Activated B cell treated with CpG ODN at 0.5 μM for 24 hours (primary cell): ENCODE results near the gene CD160. TPM values are rescaled to one million over a fixed set of nuclear protein-coding genes. Genes with fewer than 3 reads are reported as not detected.
"Not testable (repeated sequence)": the region's sequence is repeated elsewhere in the genome, so short reads cannot be mapped to it uniquely, and the experiment has no call there.

ENCODE experiments used
- ATAC-seq: fragments of 200-7000 bp; cut with Tn5 transposase; one replicate; pipeline ENCODE4 v1.10.0; 2021; ENCODE audit warnings: low read depth, mild to moderate bottlenecking, moderate library complexity
- CTCF ChIA-PET: fragments of 350-600 bp; sonication (Branson Sonifier 250); formaldehyde crosslinking; loops from one replicate; lab custom pipeline; 2021; ENCODE audit warnings: antibody characterized with exemption; lab: Charles Lee
- POLR2A ChIA-PET: fragments of 350-600 bp; sonication (Branson Sonifier 250); formaldehyde crosslinking; loops from one replicate; lab custom pipeline; 2021; ENCODE audit warnings: antibody characterized with exemption; lab: Charles Lee
- DNase-seq: peaks from one replicate; pipeline ENCODE4 v3.0.0; 2022
- H3K27ac Mint-ChIP-seq: one replicate; pipeline ENCODE4 v1.8.0; 2020; ENCODE audit warnings: mixed read lengths
- H3K27me3 Mint-ChIP-seq: one replicate; pipeline ENCODE4 v1.8.0; 2021; ENCODE audit warnings: mixed read lengths
- H3K36me3 Mint-ChIP-seq: one replicate; pipeline ENCODE4 v1.8.0; 2021; ENCODE audit warnings: low read depth, mixed read lengths
- H3K4me1 Mint-ChIP-seq: one replicate; pipeline ENCODE4 v1.8.0; 2021; ENCODE audit warnings: mixed read lengths
- H3K4me3 Mint-ChIP-seq: one replicate; pipeline ENCODE4 v1.8.0; 2020; ENCODE audit warnings: mild to moderate bottlenecking, mixed read lengths
- H3K9me3 Mint-ChIP-seq: one replicate; pipeline ENCODE4 v1.8.0; 2020; ENCODE audit warnings: mixed read lengths
- intact Hi-C: fragments of 100-400 bp; cut with micrococcal nuclease; formaldehyde crosslinking; loops from one replicate; pipeline ENCODE4 v1.15.1; 2024
- total RNA-seq: library from RNA; stranded (reverse); gene quantifications from 2 replicates; pipeline ENCODE4 v1.2.3, GENCODE V29; 2022
- TF ChIP-seq, protein P1 (sequence below): fragments of 200-600 bp; IDR thresholded peaks from one replicate; pipeline ENCODE4 v1.8.0; 2022; ENCODE audit warnings: antibody characterized with exemption, mild to moderate bottlenecking

The CD160 gene, protein sequence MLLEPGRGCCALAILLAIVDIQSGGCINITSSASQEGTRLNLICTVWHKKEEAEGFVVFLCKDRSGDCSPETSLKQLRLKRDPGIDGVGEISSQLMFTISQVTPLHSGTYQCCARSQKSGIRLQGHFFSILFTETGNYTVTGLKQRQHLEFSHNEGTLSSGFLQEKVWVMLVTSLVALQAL
- total RNA-seq: not detected in 2 replicates

GRCh38 chr1:145719230-145720079 is at the start of gene CD160:
TSS of gene CD160 (plus strand) at chr1:145719499. CDS start at chr1:145728328, 8,829 bp downstream.
- no peaks in the 10 kb centered on the region for H3K9me3 Mint-ChIP-seq
- TF ChIP-seq, protein P1, sequence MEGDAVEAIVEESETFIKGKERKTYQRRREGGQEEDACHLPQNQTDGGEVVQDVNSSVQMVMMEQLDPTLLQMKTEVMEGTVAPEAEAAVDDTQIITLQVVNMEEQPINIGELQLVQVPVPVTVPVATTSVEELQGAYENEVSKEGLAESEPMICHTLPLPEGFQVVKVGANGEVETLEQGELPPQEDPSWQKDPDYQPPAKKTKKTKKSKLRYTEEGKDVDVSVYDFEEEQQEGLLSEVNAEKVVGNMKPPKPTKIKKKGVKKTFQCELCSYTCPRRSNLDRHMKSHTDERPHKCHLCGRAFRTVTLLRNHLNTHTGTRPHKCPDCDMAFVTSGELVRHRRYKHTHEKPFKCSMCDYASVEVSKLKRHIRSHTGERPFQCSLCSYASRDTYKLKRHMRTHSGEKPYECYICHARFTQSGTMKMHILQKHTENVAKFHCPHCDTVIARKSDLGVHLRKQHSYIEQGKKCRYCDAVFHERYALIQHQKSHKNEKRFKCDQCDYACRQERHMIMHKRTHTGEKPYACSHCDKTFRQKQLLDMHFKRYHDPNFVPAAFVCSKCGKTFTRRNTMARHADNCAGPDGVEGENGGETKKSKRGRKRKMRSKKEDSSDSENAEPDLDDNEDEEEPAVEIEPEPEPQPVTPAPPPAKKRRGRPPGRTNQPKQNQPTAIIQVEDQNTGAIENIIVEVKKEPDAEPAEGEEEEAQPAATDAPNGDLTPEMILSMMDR: no peak
- ATAC-seq (no peak), DNase-seq (no peak)
- peaks cover 18% of the 10 kb centered on the region for H3K27me3 Mint-ChIP-seq
- CTCF ChIA-PET: interaction anchor here (1.6 to 1.8 kb wide), 2 partner anchors 11 to 17 kb away, joined by 4 to 5 read pairs; no protein-coding TSS in a partner anchor
- no peak within 1 kb of the TSS for H3K27ac Mint-ChIP-seq
- intact Hi-C loops: loop anchor here (10.0 kb wide), 1 partner anchor 125 kb away; no protein-coding TSS in a partner anchor
- no peak within 1 kb of the TSS for H3K4me3 Mint-ChIP-seq
- peaks cover 12% of the 10 kb centered on the region for H3K4me1 Mint-ChIP-seq
- POLR2A ChIA-PET: no interaction called here
- no peaks in the 10 kb centered on the region for H3K36me3 Mint-ChIP-seq

DNA sequence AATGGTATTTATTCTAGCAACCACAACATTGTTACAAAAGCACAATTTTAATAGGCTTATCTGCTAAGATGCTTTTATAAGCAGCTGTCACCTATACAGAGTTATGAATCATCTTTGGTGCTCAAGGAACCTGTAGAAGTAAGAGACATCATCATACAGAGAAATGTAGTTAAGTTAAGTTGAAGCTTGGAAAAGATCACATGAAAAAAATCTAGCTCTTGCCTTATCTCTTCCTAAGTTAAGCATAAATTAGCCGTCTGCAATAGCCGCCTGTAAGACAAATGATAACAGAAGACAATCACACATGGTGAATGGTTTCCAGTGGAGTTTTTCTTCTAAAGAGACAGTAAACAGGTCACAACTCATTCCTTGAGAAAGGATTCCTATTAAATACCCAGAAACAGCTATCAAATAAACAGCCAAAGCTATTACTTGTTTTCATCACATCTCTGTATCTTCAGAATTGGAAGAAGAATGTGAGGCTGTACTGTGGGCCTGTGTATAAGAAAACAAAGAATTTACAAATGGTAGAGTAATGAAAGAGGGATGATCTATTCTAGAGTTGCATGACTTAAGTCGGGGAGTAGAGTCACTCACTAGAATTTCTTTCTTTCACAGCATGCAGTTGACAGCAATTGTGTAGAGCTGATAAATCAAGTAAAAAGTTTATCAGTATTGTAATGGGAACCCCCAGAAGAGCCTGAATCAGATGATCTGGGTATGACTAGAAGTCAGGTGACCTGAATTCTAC is 48.1 kb upstream of the CD160 start:
- H3K36me3 Mint-ChIP-seq: peaks cover 16% of the 10 kb centered on the region
- CTCF ChIA-PET, H3K27me3 Mint-ChIP-seq, DNase-seq, H3K27ac Mint-ChIP-seq, H3K9me3 Mint-ChIP-seq, intact Hi-C loops, POLR2A ChIA-PET, H3K4me3 Mint-ChIP-seq, ATAC-seq: not testable (repeated sequence)
- peaks cover 21% of the 10 kb centered on the region for H3K4me1 Mint-ChIP-seq

DNA sequence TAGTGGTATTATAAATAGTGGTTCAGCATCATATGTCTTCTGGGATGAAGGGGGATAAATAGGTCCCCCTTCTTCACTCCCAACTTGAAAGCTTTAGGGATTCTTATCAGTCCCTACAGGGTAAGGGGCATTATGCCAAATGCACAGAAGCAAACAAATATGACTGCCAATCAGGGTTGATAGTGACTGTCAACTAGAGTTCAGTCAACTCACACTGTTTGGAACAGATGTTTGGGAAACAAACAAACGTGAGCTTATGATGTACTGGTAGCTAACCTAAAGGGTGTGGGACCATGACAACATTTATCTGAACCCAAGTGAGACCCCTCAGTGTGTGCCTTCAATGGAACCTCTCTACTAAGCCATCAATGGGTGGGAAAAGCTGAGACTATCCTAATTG is 46.1 kb upstream of the CD160 start:
- POLR2A ChIA-PET, H3K27ac Mint-ChIP-seq, ATAC-seq, DNase-seq, intact Hi-C loops, CTCF ChIA-PET, H3K36me3 Mint-ChIP-seq, H3K27me3 Mint-ChIP-seq, H3K9me3 Mint-ChIP-seq, H3K4me3 Mint-ChIP-seq: not testable (repeated sequence)
- peaks cover 19% of the 10 kb centered on the region for H3K4me1 Mint-ChIP-seq

DNA sequence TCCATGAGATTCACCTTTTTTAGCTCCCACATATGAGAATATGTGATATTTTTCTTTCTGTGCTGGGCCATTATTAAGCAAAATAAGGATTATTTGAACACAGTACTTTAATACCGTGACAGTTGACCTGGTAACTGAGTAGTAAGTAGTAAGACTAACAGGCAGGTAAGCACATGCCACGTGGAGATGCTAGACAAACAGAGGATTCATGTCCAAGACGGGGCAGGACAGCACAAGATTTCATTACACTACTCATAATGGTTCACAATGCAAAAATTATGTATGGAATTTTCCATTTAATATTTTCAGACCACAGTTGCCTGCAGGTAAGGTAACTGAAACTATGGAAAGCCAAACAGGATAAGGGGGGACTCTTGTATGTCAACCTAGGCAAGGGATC is 34.4 kb upstream of the CD160 start:
- H3K4me1 Mint-ChIP-seq, H3K27me3 Mint-ChIP-seq, POLR2A ChIA-PET, H3K27ac Mint-ChIP-seq, intact Hi-C loops, H3K4me3 Mint-ChIP-seq, ATAC-seq, H3K9me3 Mint-ChIP-seq, H3K36me3 Mint-ChIP-seq, CTCF ChIA-PET, DNase-seq: not testable (repeated sequence)

GRCh38 chr1:145686078-145686477 is 33.2 kb upstream of the CD160 start:
- peaks cover 14% of the 10 kb centered on the region for H3K4me1 Mint-ChIP-seq
- H3K9me3 Mint-ChIP-seq, ATAC-seq, POLR2A ChIA-PET, H3K4me3 Mint-ChIP-seq, DNase-seq, H3K27me3 Mint-ChIP-seq, intact Hi-C loops, H3K36me3 Mint-ChIP-seq, H3K27ac Mint-ChIP-seq, CTCF ChIA-PET: not testable (repeated sequence)

GRCh38 chr1:145688328-145688727 is 31.0 kb upstream of the CD160 start:
- intact Hi-C loops: no loop called here
- Mint-ChIP-seq H3K27ac (no peak overlapping the region), H3K9me3 (no peaks in the 10 kb centered on the region), H3K27me3 (no peaks in the 10 kb centered on the region), H3K4me1 (peaks cover 14% of the 10 kb centered on the region), H3K4me3 (no peak overlapping the region), H3K36me3 (no peaks in the 10 kb centered on the region)
- TF ChIP-seq, protein P1: no peak
- CTCF ChIA-PET: no interaction called here
- ATAC-seq: no peak
- DNase-seq: no peak
- POLR2A ChIA-PET: no interaction called here
